HS-27A (cell line): Measurements from ENCODE around the gene FAM50B.

Source experiments
- DNase-seq: peaks from one replicate; pipeline ENCODE4 v3.0.0-alpha.2; 2012; ENCODE audit warnings: low read depth, missing footprints

FAM50B gene

DNA sequence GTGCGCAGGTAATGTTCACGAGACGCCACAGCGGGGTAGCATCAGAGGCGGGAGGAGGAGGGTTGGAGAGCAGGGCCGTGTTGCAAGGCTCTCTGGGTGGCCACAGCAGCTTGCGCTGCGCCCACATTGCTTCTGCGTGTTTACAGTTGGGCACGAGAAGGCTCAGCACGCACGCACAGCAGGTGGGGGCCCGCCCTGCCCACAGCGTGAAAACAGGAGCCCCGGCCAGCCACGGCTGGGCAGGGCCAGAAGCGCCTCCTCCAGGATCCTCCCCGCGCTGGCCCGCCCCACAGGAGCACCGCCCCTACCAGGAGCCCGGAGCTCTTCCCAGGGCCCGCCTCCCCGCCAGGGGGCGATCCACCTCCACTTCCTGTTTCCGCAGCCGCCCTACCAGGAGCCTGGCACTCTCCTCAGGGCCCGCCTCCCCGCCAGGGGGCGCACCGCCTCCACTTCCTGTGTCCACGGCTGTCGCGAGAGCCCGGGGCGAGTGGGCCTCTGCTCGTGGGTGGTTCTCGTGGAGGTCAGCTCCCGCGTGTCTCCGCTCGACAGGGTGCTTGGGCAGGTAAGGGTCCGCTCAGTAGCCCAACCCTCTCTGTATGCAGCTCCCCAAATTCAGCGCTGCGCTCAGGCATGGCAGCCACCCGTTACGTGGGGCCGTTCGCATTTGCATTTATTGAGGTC, at the start of gene FAM50B:
Gene FAM50B, plus strand, starts transcription at position 449 of the 681 bp plus-strand sequence. CDS start 439 bp downstream, outside the sequence.
- DNase-seq: no peak

DNA sequence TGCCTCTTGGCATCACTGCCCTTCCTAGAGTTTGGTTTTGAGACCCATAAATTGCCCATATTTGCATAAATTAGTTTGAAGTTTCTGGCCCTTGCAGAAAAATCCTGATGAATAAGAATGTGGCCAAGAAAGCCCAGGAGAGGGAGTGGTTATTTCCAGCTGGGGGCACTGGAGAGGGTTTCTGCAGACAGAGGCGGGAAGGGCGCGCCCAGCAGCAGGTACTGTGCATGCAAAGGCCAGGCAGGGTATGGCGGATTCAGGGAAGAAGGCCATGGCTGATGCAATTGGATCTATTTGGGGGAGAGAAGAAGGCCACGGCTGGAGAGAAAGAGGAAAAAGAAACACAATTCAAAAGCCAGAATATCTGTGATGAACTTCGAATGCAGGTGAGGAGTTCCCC, 49.5 kb upstream of the FAM50B start:
- no peak for DNase-seq

DNA sequence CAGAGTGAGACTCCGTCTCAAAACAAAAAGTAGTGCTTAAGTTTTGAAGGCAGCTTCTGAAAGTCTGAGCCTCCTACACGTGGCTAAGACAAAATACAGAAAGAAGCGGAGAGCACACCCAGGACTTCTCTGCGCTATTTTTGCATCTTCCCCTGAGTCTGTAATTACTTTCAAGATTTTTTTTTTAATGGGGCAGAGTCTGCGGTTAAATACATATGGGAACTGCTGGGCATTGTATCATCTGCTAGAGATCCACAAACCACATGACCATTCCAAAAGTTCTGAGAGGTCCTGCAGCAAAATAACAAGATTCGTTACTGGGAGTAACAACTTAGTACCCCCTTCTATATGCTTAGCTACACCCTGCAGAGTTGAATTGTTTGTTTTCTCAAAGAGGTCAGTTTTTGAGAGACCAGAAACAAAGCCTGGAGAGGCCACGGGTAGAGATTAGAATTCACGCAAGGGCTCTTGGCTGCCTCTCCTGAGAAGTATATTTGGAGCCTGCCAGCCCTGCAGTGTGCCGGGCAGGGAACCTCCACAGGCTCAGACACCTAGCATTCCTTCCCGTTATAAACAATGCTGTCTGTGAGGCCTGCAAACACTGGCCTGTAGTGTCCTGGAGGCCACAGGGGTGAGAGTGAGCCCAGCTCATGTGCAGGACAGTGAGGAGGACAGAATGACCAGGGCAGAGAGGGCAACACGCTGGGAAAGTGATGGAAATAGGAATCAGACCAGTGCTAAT, 48.2 kb upstream of the FAM50B start:
- DNase-seq: no peak

GRCh38 chr6:3801960-3802359, 47.2 kb upstream of the FAM50B start:
- DNase-seq: no peak

- DNase-seq: peak; percentile 70
Observed at GRCh38 chr6:3803627-3804468, 45.3 kb upstream of the FAM50B start.

DNA sequence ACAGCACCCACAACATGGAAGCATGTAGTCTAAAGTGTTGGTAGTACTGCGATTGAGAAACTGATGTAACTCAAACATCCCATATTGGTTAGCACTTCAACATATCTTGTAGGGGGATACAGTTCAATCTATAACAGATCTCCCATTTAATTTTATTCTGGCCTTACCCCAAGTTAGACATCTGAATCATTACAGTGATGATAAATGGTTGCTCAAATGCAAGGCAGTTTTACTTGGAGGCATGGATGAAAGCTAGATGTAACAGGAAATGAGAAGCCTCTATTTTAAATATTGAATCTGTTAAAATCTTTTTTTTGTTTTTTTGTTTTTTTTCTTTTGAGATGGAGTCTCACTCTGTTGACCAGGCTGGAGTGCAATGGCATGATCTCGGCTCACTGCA, 44.2 kb upstream of the FAM50B start:
- no peak for DNase-seq

- DNase-seq: no peak
Observed at GRCh38 chr6:3805448-3806123, 43.6 kb upstream of the FAM50B start.

GRCh38 chr6:3806169-3806922, 42.8 kb upstream of the FAM50B start:
- no peak for DNase-seq

DNA sequence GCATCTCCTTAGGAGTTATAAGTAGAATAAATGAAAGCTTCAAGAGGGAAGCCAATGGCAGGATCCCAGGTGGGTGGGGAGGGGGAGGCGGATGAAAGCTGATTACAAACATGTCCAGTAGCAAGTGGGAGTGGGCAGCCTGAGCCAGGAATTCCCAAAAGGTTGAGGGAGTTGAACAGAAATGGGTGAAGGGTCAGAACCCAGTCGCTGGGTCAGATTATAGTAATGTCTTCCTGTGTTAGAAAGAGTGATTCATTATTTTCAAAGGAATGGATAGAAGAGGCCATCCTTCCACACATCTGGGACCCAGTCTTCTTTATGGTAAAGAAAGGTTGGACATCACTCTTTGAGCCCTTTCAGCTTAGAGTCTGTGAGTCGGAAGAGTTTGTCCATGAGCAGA, 41.0 kb upstream of the FAM50B start:
- DNase-seq: no peak

- peak; percentile 87 for DNase-seq
Observed at GRCh38 chr6:3808759-3809514, 40.2 kb upstream of the FAM50B start.

DNA sequence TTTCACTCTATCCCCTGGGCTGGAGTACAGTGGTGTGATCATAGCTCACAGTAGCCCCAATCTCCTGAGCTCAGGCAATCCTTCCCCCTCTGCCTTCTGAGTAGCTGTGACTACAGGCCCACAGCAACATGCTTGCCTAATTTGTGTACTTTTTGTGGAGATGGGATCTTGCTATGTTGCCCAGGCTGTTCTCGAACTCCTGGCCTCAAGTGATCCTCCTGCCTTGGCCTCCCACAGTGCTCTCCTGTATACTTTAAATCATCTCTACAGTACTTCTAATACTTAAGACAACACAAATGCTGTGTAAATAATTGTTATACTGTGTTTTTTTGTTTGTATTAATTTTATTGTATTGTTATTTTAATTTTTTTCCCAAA, 39.7 kb upstream of the FAM50B start:
- no peak for DNase-seq

DNA sequence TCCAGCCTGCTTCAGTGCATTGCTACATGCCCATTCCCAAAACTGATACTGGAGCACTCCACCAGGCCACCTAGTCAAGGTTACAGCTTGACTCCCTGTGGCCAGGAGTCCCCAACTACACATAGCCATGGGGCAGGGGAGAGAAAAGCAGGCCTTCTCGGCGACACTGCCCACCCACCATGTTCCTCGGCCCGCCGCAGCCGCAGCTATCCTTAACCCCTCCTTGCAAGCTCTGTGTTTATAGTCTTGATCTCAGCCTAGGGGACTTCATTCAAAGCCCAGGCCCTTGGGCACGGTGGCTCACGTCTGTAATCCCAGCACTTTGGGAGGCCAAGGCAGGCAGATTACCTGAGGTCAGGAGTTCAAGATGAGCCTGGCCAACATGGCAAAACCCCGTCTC, 39.2 kb upstream of the FAM50B start:
- no peak for DNase-seq

DNA sequence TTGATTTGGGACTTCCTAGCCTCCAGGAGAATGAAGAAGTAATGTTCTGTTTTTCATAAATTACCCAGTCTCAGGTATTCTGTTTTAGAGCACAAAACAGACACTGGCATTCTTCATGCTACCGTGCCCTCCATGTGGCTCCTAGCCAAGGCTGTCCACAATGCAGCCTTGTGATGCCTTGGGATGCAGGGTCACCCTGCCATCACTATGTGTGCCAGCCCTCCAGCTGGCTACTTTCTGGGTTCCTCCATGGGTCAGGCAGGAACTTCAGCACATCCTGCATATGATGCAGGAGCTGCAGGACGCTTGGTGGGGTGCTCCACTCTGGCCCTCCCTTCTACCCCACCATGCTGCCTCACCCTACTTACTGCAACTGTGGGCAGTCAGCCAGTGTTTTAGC, 38.0 kb upstream of the FAM50B start:
- no peak for DNase-seq

DNA sequence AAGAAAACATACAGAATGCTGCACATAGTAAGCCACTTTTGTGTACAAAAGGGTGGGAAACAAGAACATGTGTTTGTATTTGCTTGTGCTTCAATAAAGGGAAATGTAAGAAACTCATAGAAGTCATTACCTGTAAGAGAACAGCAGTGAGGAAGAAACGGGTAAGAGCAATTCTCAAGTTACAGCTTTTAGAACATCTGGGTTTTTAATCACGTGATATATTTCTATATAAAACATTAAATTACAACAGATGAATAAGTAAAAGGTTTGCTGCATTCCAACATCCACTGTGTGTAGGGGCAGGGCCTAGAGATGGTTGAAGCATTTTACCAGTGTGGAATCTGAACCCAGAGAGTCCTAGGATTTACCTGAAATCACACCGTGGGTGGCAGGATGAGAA, 36.6 kb upstream of the FAM50B start:
- no peak for DNase-seq

DNA sequence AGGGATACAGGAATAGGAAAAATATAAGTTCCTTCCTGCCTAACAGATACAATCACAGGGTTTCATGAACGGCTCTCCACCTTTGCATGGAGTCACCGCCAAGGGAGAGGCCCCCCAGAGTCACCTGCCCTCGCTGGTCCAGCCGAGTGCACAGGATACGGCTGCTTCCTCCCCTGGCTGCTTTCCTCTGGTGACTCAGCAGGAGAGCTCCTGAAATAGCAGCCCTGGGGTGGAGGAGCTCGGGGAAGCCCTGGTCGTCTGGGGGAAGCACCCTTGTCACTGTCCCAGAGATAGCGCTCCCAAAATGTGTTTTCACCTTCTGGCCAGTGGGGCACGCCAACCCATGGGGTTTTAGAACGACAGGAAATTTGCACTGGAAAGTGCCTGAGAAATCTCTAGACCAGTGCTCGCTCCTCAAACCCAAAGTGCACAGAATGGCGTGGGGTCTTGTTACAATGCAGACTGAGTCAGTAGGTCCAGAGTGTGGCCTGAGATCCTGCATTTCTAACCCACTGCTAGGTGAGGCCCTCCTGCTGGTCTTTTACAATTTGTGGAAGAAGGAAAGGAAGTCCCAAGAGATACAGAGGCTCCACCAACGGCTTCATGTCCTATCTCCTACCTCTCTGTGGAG, 35.9 kb upstream of the FAM50B start:
- no peak for DNase-seq

- DNase-seq: no peak
Observed at GRCh38 chr6:3813918-3814317, 35.3 kb upstream of the FAM50B start.

DNA sequence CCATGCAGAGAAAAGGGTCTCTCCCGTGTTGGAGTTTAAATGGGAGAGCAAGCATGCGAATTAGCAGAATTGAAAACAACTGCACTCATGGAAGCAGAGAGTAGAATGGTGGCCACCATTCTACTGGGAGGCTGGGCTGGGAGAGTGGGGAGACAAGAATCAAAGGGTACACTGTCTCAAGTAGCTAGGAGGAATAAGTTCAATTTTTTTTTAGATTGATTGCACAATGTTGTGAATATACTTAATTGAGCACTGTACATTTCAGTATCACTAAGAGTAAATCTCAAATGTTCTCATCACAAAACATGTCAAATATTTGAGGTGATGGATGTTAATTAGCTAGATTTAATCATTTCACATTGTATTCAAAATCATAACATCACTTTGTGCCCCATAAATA, 34.6 kb upstream of the FAM50B start:
- DNase-seq: no peak

GRCh38 chr6:3816251-3816650, 32.9 kb upstream of the FAM50B start:
- no peak for DNase-seq

- no peak for DNase-seq
Observed at GRCh38 chr6:3819161-3820110, 29.7 kb upstream of the FAM50B start.
